GM23338 (cell line): ENCODE data around the gene AMBRA1. TPM values are rescaled to one million over a fixed set of nuclear protein-coding genes. Genes with fewer than 3 reads are reported as not detected.

Experiments
- ATAC-seq: fragments of 200-7000 bp; cut with Tn5 transposase; 3 replicates; pipeline ENCODE4 v1.9.1; 2020
- DNase-seq: peaks from one replicate; pipeline ENCODE4 v3.0.0-alpha.2; 2015; ENCODE audit warnings: low spot score
- H2AFZ ChIP-seq: fragments of 200-600 bp; sonication (generic); 2 replicates; pipeline ENCODE4 v1.8.0; 2016; ENCODE audit warnings: antibody characterized with exemption, mild to moderate bottlenecking, moderate library complexity
- H3F3A ChIP-seq: fragments of 200-600 bp; sonication (generic); replicated peaks from 2 replicates; pipeline ENCODE4 v1.8.0; 2017; ENCODE audit warnings: antibody characterized with exemption, mixed run types, low read depth
- H3K27ac ChIP-seq: fragments of 200-600 bp; sonication (generic); 2 replicates; pipeline ENCODE4 v1.6.1; 2016; ENCODE audit warnings: low read depth
- H3K27me3 ChIP-seq: fragments of 200-600 bp; sonication (generic); 2 replicates; pipeline ENCODE4 v1.8.0; 2016; ENCODE audit warnings: mild to moderate bottlenecking, mixed run types, moderate library complexity; ENCODE audit not compliant: insufficient read depth
- H3K36me3 ChIP-seq: fragments of 200-600 bp; sonication (generic); 2 replicates; pipeline ENCODE4 v1.8.0; 2016; ENCODE audit warnings: mild to moderate bottlenecking; ENCODE audit not compliant: insufficient read depth
- H3K4me1 ChIP-seq: fragments of 200-600 bp; sonication (generic); 2 replicates; pipeline ENCODE4 v1.8.0; 2016; ENCODE audit warnings: mild to moderate bottlenecking, moderate library complexity; ENCODE audit not compliant: insufficient read depth
- H3K4me2 ChIP-seq: fragments of 200-600 bp; sonication (generic); 2 replicates; pipeline ENCODE4 v1.7.1; 2017; ENCODE audit warnings: mixed run types
- H3K4me3 ChIP-seq: fragments of 200-600 bp; sonication (generic); 2 replicates; pipeline ENCODE4 v1.6.1; 2016; ENCODE audit warnings: mixed run types
- H3K79me2 ChIP-seq: fragments of 200-600 bp; sonication (generic); replicated peaks from 2 replicates; pipeline ENCODE4 v1.8.0; 2017; ENCODE audit warnings: mild to moderate bottlenecking; ENCODE audit not compliant: insufficient read depth
- H3K9me2 ChIP-seq: fragments of 200-600 bp; sonication (generic); 2 replicates; pipeline ENCODE4 v1.8.0; 2017; ENCODE audit not compliant: insufficient read depth
- H4K20me1 ChIP-seq: fragments of 200-600 bp; sonication (generic); replicated peaks from 2 replicates; pipeline ENCODE4 v1.8.0; 2017; ENCODE audit warnings: mild to moderate bottlenecking; ENCODE audit not compliant: insufficient read depth
- H3K27ac Mint-ChIP-seq: 2 replicates; pipeline ENCODE4 v1.8.0; 2020; ENCODE audit warnings: inconsistent platforms, mild to moderate bottlenecking, moderate library complexity, mixed read lengths
- H3K27me3 Mint-ChIP-seq: 3 replicates; pipeline ENCODE4 v1.8.0; 2022; ENCODE audit warnings: low read depth, mild to moderate bottlenecking, moderate library complexity, mixed read lengths, inconsistent platforms; ENCODE audit not compliant: insufficient read depth, poor library complexity
- H3K36me3 Mint-ChIP-seq: 3 replicates; pipeline ENCODE4 v1.8.0; 2021; ENCODE audit warnings: low read depth, mild to moderate bottlenecking, inconsistent platforms, moderate library complexity, mixed read lengths
- H3K4me1 Mint-ChIP-seq: 3 replicates; pipeline ENCODE4 v1.8.0; 2020; ENCODE audit warnings: mild to moderate bottlenecking, inconsistent platforms, mixed read lengths
- H3K4me3 Mint-ChIP-seq: 3 replicates; pipeline ENCODE4 v1.8.0; 2021; ENCODE audit warnings: moderate library complexity, mild to moderate bottlenecking, inconsistent platforms, mixed read lengths
- H3K9me3 Mint-ChIP-seq: 3 replicates; pipeline ENCODE4 v1.8.0; 2020; ENCODE audit warnings: moderate library complexity, mild to moderate bottlenecking, inconsistent platforms, mixed read lengths
- CREB1 ChIP-seq: fragments of 250-450 bp; sonication (Bioruptor Pico); IDR thresholded peaks from 2 replicates; pipeline ENCODE4 v1.5.0; 2020; ENCODE audit warnings: low read depth, mild to moderate bottlenecking, moderate library complexity
- ETS1 ChIP-seq: IDR thresholded peaks from 2 replicates; pipeline ENCODE4 v1.6.1; 2016; ENCODE audit warnings: antibody characterized with exemption
- STAT1 ChIP-seq: IDR thresholded peaks from one replicate; pipeline ENCODE4 v1.6.1; 2016; ENCODE audit warnings: antibody characterized with exemption; ENCODE audit not compliant: unreplicated experiment
- ZNF462 ChIP-seq: fragments of 250-450 bp; sonication (Bioruptor Pico); IDR thresholded peaks from 2 replicates; pipeline ENCODE4 v1.5.0; 2020; ENCODE audit warnings: mild to moderate bottlenecking, moderate library complexity
- polyA plus RNA-seq: library from polyadenylated mRNA; unstranded; fragments of >200 nt; fragmentation: Nextera tagmentation; extraction: Ambion mirVana; gene quantifications from 2 replicates; pipeline ENCODE4 v1.2.1, GENCODE V29; 2016
- total RNA-seq: library from RNA; depleted of rRNA; stranded (reverse); fragments of >200 nt; shearing (Covaris generic); gene quantifications from 2 replicates; pipeline ENCODE4 v1.2.3, GENCODE V29; 2014
- TF ChIP-seq, protein P1 (sequence below), 2 experiments: fragments of 200-600 bp in 1 of 2; sonication (generic) in 1 of 2; conservative IDR thresholded peaks; 2 replicates each; pipeline versions ENCODE4 v1.5.1 to v1.6.1; 2016 to 2017; ENCODE audit warnings: antibody characterized with exemption in 2 of 2, low read depth in 2 of 2, mild to moderate bottlenecking in 2 of 2, moderate library complexity in 1 of 2
- TF ChIP-seq, protein P2 (sequence below): IDR thresholded peaks from one replicate; pipeline ENCODE4 v1.6.1; 2018; ENCODE audit warnings: antibody characterized with exemption; ENCODE audit not compliant: unreplicated experiment

AMBRA1 gene
- total and polyA plus RNA-seq, 2 experiments from 2014 or later: 8.3 to 34.8 TPM

DNA sequence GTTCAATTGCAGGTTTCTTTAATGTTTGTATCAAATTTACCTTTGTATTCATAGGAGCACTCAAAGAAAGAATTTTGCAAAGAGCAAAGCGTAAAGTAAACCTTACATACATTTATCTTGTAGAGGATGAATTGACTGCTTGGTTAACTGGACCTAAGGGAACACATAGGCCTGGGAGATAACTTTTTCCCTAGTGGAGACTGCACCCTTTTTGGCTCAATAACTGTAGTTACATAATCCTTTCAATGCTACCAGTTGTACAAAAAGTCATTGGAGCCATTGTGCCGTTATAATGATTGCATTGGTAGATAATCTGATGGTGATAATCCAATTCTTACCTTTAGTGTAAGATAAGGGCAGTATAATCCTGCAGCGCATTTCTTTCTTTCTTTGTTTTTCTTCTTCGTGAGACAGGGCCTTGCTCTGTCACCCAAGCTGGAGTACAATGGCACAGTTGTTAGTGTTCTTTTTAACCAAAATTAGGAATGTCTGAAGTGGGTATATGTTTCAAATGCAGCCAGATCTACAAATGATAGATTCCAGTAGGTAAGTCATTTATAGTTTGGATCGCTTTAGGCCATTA is 41.8 kb upstream of the AMBRA1 start (continued):
- TF ChIP-seq, protein P1, sequence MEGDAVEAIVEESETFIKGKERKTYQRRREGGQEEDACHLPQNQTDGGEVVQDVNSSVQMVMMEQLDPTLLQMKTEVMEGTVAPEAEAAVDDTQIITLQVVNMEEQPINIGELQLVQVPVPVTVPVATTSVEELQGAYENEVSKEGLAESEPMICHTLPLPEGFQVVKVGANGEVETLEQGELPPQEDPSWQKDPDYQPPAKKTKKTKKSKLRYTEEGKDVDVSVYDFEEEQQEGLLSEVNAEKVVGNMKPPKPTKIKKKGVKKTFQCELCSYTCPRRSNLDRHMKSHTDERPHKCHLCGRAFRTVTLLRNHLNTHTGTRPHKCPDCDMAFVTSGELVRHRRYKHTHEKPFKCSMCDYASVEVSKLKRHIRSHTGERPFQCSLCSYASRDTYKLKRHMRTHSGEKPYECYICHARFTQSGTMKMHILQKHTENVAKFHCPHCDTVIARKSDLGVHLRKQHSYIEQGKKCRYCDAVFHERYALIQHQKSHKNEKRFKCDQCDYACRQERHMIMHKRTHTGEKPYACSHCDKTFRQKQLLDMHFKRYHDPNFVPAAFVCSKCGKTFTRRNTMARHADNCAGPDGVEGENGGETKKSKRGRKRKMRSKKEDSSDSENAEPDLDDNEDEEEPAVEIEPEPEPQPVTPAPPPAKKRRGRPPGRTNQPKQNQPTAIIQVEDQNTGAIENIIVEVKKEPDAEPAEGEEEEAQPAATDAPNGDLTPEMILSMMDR (conservative IDR thresholded peaks at IDR 0.05; ENCODE audit: low read depth in 2 of 2): no peak
- TF ChIP-seq CREB1 (CRISPR knock-in tag) (no peak), STAT1 (no peak)

- Histone ChIP-seq H3K36me3 (no peaks in the 10 kb centered on the region; the same call in 1 of the 2 replicates), H4K20me1 (no peaks in the 10 kb centered on the region; the same call in 1 of the 2 replicates), H3K27ac (peak overlapping the region; percentile 1; the same call in 1 of the 2 replicates), H3K79me2 (no peaks in the 10 kb centered on the region), H3K27me3 (no peaks in the 10 kb centered on the region), H2AFZ (no peak overlapping the region), H3K4me2 (no peak overlapping the region), H3K4me1 (no peaks in the 10 kb centered on the region), H3K9me2 (no peaks in the 10 kb centered on the region), H3K4me3 (no peak overlapping the region), H3F3A (no peaks in the 10 kb centered on the region)
- Mint-ChIP-seq H3K4me3 (no peak overlapping the region), H3K36me3 (0 out of 3 replicates have a peak, but pooled peaks cover 8% of the 10 kb centered on the region), H3K4me1 (no peaks in the 10 kb centered on the region), H3K27me3 (peaks cover 2% of the 10 kb centered on the region), H3K9me3 (no peaks in the 10 kb centered on the region), H3K27ac (no peak overlapping the region)
- no peak for ATAC-seq
- DNase-seq: no peak
- TF ChIP-seq, protein P2, sequence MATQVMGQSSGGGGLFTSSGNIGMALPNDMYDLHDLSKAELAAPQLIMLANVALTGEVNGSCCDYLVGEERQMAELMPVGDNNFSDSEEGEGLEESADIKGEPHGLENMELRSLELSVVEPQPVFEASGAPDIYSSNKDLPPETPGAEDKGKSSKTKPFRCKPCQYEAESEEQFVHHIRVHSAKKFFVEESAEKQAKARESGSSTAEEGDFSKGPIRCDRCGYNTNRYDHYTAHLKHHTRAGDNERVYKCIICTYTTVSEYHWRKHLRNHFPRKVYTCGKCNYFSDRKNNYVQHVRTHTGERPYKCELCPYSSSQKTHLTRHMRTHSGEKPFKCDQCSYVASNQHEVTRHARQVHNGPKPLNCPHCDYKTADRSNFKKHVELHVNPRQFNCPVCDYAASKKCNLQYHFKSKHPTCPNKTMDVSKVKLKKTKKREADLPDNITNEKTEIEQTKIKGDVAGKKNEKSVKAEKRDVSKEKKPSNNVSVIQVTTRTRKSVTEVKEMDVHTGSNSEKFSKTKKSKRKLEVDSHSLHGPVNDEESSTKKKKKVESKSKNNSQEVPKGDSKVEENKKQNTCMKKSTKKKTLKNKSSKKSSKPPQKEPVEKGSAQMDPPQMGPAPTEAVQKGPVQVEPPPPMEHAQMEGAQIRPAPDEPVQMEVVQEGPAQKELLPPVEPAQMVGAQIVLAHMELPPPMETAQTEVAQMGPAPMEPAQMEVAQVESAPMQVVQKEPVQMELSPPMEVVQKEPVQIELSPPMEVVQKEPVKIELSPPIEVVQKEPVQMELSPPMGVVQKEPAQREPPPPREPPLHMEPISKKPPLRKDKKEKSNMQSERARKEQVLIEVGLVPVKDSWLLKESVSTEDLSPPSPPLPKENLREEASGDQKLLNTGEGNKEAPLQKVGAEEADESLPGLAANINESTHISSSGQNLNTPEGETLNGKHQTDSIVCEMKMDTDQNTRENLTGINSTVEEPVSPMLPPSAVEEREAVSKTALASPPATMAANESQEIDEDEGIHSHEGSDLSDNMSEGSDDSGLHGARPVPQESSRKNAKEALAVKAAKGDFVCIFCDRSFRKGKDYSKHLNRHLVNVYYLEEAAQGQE: no peak
- TF ChIP-seq ZNF462 (CRISPR knock-in tag) (no peak), ETS1 (no peak)
- TF ChIP-seq, protein P1 (conservative IDR thresholded peaks at IDR 0.05; ENCODE audit: low read depth in 2 of 2): no peak
Observed at GRCh38 chr11:46633291-46634217, 39.7 kb upstream of the AMBRA1 start.
